Smooth muscle cell (in vitro differentiated cells): Measurements from ENCODE around the gene RPS6KA6. TPM values are rescaled to one million over a fixed set of nuclear protein-coding genes. Genes with fewer than 3 reads are reported as not detected.

ENCODE experiments used
- DNase-seq: peaks from one replicate; lab custom pipeline; 2025; ENCODE audit not compliant: unreplicated experiment; lab: John Stamatoyannopoulos, UW
- H2AFZ ChIP-seq: fragments of 200-600 bp; sonication (generic); 2 replicates; pipeline ENCODE4 v1.6.0; 2016; ENCODE audit warnings: antibody characterized with exemption, low read depth, mild to moderate bottlenecking
- H3F3A ChIP-seq: fragments of 200-600 bp; sonication (generic); 2 replicates; pipeline ENCODE4 v1.6.0; 2017; ENCODE audit warnings: antibody characterized with exemption, low read depth
- H3K27ac ChIP-seq: fragments of 200-600 bp; sonication (generic); 2 replicates; pipeline ENCODE4 v1.5.1; 2016; ENCODE audit warnings: low read depth, mild to moderate bottlenecking
- H3K27me3 ChIP-seq: fragments of 200-600 bp; sonication (generic); 2 replicates; pipeline ENCODE4 v1.6.1; 2016; ENCODE audit warnings: low read depth, mild to moderate bottlenecking
- H3K36me3 ChIP-seq: fragments of 200-600 bp; sonication (generic); 2 replicates; pipeline ENCODE4 v1.5.1; 2016; ENCODE audit warnings: low read depth
- H3K4me1 ChIP-seq: fragments of 200-600 bp; sonication (generic); 2 replicates; pipeline ENCODE4 v1.5.1; 2016; ENCODE audit warnings: low read depth
- H3K4me2 ChIP-seq: fragments of 200-600 bp; sonication (generic); 2 replicates; pipeline ENCODE4 v1.6.0; 2016; ENCODE audit warnings: mild to moderate bottlenecking
- H3K4me3 ChIP-seq: fragments of 200-600 bp; sonication (generic); 2 replicates; pipeline ENCODE4 v1.5.1; 2016; ENCODE audit warnings: mild to moderate bottlenecking
- H3K79me2 ChIP-seq: fragments of 200-600 bp; sonication (generic); 2 replicates; pipeline ENCODE4 v1.6.0; 2016; ENCODE audit warnings: low read depth, mild to moderate bottlenecking
- H3K9ac ChIP-seq: fragments of 200-600 bp; sonication (generic); 2 replicates; pipeline ENCODE4 v1.6.0; 2016; ENCODE audit warnings: low read depth
- H3K9me3 ChIP-seq: fragments of 200-600 bp; sonication (generic); replicated peaks from 2 replicates; pipeline ENCODE4 v1.5.1; 2016; ENCODE audit warnings: low read depth
- H4K20me1 ChIP-seq: fragments of 200-600 bp; sonication (generic); 2 replicates; pipeline ENCODE4 v1.6.0; 2016; ENCODE audit warnings: low read depth
- WGBS: methylation state at CpG from one replicate; pipeline ENCODE4 v1.1.7; 2016; ENCODE audit warnings: low lambda C conversion rate; 5-methylcytosine and 5-hydroxymethylcytosine counted together
- polyA plus RNA-seq: library from polyadenylated mRNA; unstranded; fragments of >200 nt; fragmentation: Nextera tagmentation; extraction: Ambion mirVana; gene quantifications from 2 replicates; pipeline ENCODE4 v1.2.1, GENCODE V29; 2016
- total RNA-seq: library from RNA; depleted of rRNA; stranded (reverse); fragments of >200 nt; gene quantifications from 2 replicates; pipeline ENCODE4 v1.2.3, GENCODE V29; 2014
- TF ChIP-seq, protein P1 (sequence below): fragments of 200-600 bp; sonication (generic); IDR thresholded peaks from 2 replicates; pipeline ENCODE4 v1.5.1; 2017; ENCODE audit warnings: borderline replicate concordance, mild to moderate bottlenecking, antibody characterized with exemption; ENCODE audit not compliant: insufficient read depth, poor library complexity, severe bottlenecking

Gene RPS6KA6
- total and polyA plus RNA-seq, 2 experiments from 2014 or later, result 0.98 to 4.4 TPM

DNA sequence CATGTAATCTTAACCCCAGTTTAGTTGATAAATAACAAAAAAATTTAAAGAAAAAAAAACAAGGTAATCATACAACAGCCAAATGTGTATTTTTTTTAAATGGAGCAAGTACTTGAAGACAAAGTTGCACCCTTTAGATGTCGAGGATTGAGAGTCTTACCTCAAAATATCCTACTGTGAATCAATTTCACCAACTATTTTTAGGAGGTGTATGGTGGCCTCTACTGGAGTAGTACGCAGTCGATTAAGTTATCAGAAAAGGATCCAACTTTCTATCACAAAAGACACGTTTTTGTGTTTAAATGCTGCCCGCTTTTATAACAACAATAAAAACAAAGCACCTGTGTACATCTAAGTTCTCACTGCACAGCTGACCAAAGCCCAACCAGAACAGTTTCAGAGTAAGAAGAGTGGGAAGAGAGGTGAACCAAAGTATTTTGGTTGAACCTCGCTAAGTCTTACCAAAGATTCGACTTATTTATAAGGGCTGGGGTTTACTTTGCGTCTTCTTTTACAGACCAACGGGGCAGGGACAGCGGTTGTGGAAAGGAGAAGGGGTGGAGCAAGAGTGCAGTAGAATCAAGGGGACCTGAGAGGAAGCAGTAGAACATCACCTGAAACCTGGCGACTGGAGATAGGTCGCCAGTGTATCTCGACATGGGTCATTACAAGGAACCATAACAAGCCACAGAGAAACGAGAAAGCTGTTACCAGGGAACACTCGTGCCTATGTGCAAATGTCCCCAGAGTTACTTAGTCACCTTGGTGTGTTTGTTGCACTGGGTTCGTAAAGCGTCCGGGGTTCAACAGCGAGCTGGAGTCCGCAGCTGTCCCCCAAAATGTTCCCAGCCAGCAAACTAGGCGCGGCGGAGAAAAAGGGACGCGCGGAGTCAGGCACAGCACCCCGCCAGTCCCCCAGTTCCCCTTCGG lies 1.1 kb downstream of the RPS6KA6 start:
- Histone ChIP-seq H3K9me3 (no peaks in the 10 kb centered on the region), H3K4me2 (peak overlapping the region; percentile 86), H3K79me2 (no peaks in the 10 kb centered on the region), H3F3A (no peaks in the 10 kb centered on the region), H3K4me3 (peak overlapping the region; percentile 65), H3K27me3 (no peaks in the 10 kb centered on the region), H3K36me3 (no peaks in the 10 kb centered on the region), H3K9ac (peak overlapping the region; percentile 34), H3K4me1 (peaks cover 3% of the 10 kb centered on the region), H4K20me1 (no peaks in the 10 kb centered on the region), H3K27ac (no peak overlapping the region), H2AFZ (peak overlapping the region; percentile 79)
- TF ChIP-seq, protein P1, sequence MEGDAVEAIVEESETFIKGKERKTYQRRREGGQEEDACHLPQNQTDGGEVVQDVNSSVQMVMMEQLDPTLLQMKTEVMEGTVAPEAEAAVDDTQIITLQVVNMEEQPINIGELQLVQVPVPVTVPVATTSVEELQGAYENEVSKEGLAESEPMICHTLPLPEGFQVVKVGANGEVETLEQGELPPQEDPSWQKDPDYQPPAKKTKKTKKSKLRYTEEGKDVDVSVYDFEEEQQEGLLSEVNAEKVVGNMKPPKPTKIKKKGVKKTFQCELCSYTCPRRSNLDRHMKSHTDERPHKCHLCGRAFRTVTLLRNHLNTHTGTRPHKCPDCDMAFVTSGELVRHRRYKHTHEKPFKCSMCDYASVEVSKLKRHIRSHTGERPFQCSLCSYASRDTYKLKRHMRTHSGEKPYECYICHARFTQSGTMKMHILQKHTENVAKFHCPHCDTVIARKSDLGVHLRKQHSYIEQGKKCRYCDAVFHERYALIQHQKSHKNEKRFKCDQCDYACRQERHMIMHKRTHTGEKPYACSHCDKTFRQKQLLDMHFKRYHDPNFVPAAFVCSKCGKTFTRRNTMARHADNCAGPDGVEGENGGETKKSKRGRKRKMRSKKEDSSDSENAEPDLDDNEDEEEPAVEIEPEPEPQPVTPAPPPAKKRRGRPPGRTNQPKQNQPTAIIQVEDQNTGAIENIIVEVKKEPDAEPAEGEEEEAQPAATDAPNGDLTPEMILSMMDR, result no peak
- no peak for DNase-seq
- 44% methylated on average over 28 of the region's 28 CpGs for WGBS

DNA sequence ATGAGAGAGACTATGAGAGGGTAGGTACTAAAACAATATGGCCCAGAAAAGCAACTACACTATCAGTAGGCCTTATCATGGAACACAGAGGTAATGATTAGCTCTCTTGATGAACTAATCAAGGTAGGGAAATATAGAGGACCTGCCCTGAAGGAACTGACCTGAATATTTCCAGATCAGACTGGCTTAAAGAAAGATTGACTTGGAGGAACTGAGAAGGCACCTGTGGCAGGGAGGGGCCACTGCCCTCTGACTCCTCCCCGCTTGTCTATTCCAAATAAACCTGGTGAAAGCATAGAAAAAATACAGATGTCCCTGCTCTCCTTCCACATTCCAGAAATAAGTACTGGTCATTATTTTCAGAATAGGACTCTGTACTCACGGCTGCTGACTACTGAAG lies 5.5 kb downstream of the RPS6KA6 start:
- no peak overlapping the region for H3K27ac ChIP-seq
- no peak overlapping the region for H3K4me3 ChIP-seq
- no peak overlapping the region for H2AFZ ChIP-seq
- no peak overlapping the region for H3K9ac ChIP-seq
- H4K20me1 ChIP-seq, result no peaks in the 10 kb centered on the region
- H3F3A ChIP-seq, result no peaks in the 10 kb centered on the region
- no peaks in the 10 kb centered on the region for H3K79me2 ChIP-seq
- DNase-seq, result no peak
- H3K9me3 ChIP-seq, result no peaks in the 10 kb centered on the region
- H3K4me1 ChIP-seq, result peaks cover 3% of the 10 kb centered on the region
- H3K36me3 ChIP-seq, result no peaks in the 10 kb centered on the region
- WGBS, result 59% methylated on average over 2 of the region's 2 CpGs
- no peaks in the 10 kb centered on the region for H3K27me3 ChIP-seq
- TF ChIP-seq, protein P1, result no peak
- H3K4me2 ChIP-seq, result no peak overlapping the region

DNA sequence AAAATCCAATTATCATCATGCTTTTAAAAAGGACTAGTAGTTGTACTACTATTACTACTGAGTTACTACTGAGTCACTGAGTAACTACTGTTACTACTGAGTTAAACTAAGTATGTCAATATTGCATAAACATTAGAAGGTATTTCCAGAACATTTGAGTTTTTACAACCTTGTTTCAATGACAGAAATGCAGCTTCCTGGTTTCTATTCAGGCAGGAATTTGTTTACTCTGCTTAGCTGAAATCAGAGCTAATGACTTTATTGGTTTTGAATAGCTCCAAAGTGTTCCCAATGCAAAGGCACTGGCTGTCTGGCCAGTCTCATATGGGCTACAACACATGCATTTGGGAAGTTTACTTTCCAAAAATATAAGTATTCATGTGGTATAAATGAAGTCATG lies 12.0 kb downstream of the RPS6KA6 start:
- no peaks in the 10 kb centered on the region for H3F3A ChIP-seq
- H3K9ac ChIP-seq, result no peak overlapping the region
- H3K36me3 ChIP-seq, result no peaks in the 10 kb centered on the region
- H4K20me1 ChIP-seq, result no peaks in the 10 kb centered on the region
- H3K79me2 ChIP-seq, result no peaks in the 10 kb centered on the region
- no peaks in the 10 kb centered on the region for H3K9me3 ChIP-seq
- H3K4me3 ChIP-seq, result no peak overlapping the region
- no peak overlapping the region for H3K4me2 ChIP-seq
- DNase-seq, result no peak
- H3K27ac ChIP-seq, result no peak overlapping the region
- H2AFZ ChIP-seq, result no peak overlapping the region
- TF ChIP-seq, protein P1, result no peak
- H3K27me3 ChIP-seq, result no peaks in the 10 kb centered on the region
- H3K4me1 ChIP-seq, result no peaks in the 10 kb centered on the region

DNA sequence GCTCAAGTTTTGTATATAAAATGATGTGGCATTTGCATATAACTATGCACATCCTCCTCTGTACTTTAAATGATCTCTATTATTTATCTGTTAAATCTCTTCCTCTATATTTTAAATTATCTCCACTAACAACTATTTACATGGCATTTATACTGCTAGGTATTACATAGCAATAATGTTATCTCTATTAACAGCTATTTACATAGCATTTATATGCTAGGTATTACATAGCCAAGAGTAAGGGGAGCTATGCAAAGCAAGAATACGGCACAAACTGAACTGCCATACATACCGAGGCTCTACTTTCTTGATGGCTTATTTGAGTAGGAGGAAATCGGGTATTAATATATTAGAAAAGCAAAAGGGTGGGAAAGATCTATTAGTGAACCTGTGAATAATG lies 12.7 kb downstream of the RPS6KA6 start:
- no peak overlapping the region for H3K4me2 ChIP-seq
- H3K4me3 ChIP-seq, result no peak overlapping the region
- no peaks in the 10 kb centered on the region for H3K4me1 ChIP-seq
- no peaks in the 10 kb centered on the region for H3F3A ChIP-seq
- H3K27ac ChIP-seq, result no peak overlapping the region
- 85% methylated on average over 3 of the region's 3 CpGs for WGBS
- no peaks in the 10 kb centered on the region for H3K9me3 ChIP-seq
- H4K20me1 ChIP-seq, result no peaks in the 10 kb centered on the region
- H3K79me2 ChIP-seq, result no peaks in the 10 kb centered on the region
- H2AFZ ChIP-seq, result no peak overlapping the region
- H3K36me3 ChIP-seq, result no peaks in the 10 kb centered on the region
- H3K9ac ChIP-seq, result no peak overlapping the region
- TF ChIP-seq, protein P1, result no peak
- H3K27me3 ChIP-seq, result no peaks in the 10 kb centered on the region
- DNase-seq, result no peak
